Esophagus squamous epithelium (tissue), 5 donors: ENCODE data around the gene COL4A3. TPM values are rescaled to one million over a fixed set of nuclear protein-coding genes. Genes with fewer than 3 reads are reported as not detected.
A peak's percentile ranks its signal among the peaks of the same experiment; 100 is the strongest.

ENCODE experiments used
- DNase-seq: peaks from one replicate; lab custom pipeline; 2025; lab: John Stamatoyannopoulos, UW
- H3K27ac ChIP-seq, 4 donors: fragments of 200-600 bp; sonication (generic); one replicate each; pipeline ENCODE4 v1.5.1; 2016 to 2019; ENCODE audit warnings: mild to moderate bottlenecking in 1 of 4
- H3K27me3 ChIP-seq, 4 donors: fragments of 200-600 bp; sonication (generic); 1 replicate in 3 of 4; 2 replicates in 1 of 4; pipeline versions ENCODE4 v1.5.1 to v1.6.0; 2017 to 2021; ENCODE audit warnings: antibody characterized with exemption in 1 of 4
- H3K36me3 ChIP-seq, 3 donors: fragments of 200-600 bp; sonication (generic); one replicate each; pipeline ENCODE4 v1.5.1; 2016 to 2019
- H3K4me1 ChIP-seq, 3 donors: fragments of 200-600 bp; sonication (generic); one replicate each; pipeline ENCODE4 v1.5.1; 2017 to 2019
- H3K4me3 ChIP-seq, 4 donors: fragments of 200-600 bp; sonication (generic); 1 replicate in 3 of 4; 2 replicates in 1 of 4; pipeline ENCODE4 v1.5.1; 2016 to 2019; ENCODE audit warnings: mild to moderate bottlenecking in 2 of 4, moderate library complexity in 1 of 4
- H3K9me3 ChIP-seq, 3 donors: fragments of 200-600 bp; sonication (generic); one replicate each; pipeline ENCODE4 v1.5.1; 2016 to 2019
- POLR2A ChIP-seq, 4 donors: fragments of 450-650 bp; IDR thresholded peaks; one replicate each; pipeline ENCODE4 v1.6.1; 2017; ENCODE audit warnings: antibody characterized with exemption in 4 of 4, mild to moderate bottlenecking in 4 of 4, moderate library complexity in 3 of 4
- WGBS, 2 donors: methylation state at CpG; one replicate each; pipeline ENCODE4 v1.1.5; 2018; 5-methylcytosine and 5-hydroxymethylcytosine counted together
- intact Hi-C: fragments of 100-400 bp; cut with DNase I; formaldehyde crosslinking; loops from one replicate; pipeline ENCODE4 v1.15.0; 2022
- total RNA-seq, 4 donors: library from RNA; depleted of rRNA; stranded (reverse); fragments of >200 nt; gene quantifications; one replicate each; pipeline ENCODE4 v1.1.0, GENCODE V29; 2016
- TF ChIP-seq, protein P1 (sequence below), 6 experiments: fragments of 450-650 bp in 4 of 6; fragments of 200-600 bp in 2 of 6; sonication (generic) in 2 of 6; IDR thresholded peaks; one replicate each; pipeline ENCODE4 v1.5.1; 2016 to 2019; ENCODE audit warnings: antibody characterized with exemption in 6 of 6, mild to moderate bottlenecking in 4 of 6, moderate library complexity in 4 of 6
- donor health status: DM: yes; HTN: yes; CAD: no.

COL4A3 gene
- total RNA-seq, 4 donors from 2014 or later: 0.11 to 2.5 (median 0.38) TPM

DNA sequence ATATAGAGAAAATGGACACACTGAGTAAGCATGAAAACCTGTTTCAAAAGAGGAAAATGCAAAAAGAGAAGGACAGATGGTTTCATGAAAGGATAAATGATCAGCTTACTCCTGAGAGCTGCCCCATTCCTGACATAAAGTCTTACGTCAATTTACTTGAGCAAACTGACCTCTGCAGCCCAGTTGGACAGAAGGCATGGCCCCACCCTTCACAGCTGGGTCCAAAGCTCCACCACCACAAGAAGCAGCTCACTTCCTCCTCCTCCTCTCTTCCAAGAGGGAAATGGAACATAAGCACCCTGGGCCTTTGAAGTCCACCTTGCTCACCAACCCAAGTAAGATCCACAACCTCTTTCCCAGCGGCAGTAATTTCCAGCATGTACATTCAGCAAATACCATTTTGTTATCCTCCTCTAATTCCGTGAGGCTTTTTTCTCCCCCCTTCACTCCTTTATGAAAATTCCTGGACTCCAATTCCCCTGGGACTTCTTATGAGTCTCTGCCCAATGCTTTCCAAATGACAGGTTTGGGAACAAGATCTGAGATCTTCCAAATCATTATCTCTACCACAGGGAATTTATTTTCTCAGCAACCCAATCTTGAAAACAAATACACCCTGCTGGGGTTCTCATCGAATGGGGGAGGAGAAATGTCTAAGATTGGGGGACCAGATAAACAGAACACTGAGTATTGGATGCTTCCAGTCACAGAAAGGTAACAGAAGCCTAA is 10.5 kb upstream of the COL4A3 start:
- H3K27ac ChIP-seq: no peak overlapping the region
- WGBS, 2 donors: 61 to 71% methylated on average over 4 of the region's 4 CpGs

DNA sequence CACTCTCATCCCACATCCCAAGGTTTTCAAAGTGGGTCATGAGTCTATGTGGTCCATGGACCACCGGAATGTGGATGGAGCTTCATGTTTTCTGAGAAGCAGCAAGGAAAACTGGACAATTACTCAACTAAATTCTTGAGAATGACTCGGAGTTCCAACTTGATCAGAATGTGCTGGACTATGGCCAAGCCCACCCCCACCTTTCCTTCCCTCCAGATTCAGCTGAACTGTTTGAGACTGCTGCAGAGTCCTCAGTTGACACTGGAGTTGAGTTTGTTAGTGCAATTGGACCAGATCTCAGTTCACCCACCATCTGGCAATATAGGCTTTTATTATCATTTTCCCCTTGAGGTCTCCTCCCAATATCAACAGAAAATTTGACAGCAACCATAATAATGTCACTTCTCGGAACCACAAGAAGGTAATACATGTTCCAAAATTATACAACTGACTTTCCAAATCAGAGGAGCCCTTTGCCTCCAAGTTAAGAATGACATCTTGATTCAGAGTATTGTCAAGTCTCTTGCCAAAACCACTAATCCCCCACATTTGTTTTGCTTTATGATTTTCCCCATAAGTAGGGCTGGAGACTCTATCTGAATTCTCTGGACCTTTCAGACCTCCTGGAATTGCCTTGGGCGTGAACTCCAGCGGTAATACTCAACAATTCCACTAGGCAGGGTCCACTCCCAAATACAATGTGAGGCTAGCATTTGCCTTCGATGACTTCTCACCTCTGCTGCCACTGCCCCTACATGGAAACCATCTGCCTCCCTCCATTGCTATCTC is 9.2 kb upstream of the COL4A3 start:
- H3K27me3 ChIP-seq: peaks cover 0 to 18% (median 0%) of the 10 kb centered on the region in 4 donors
- DNase-seq: no peak
- H3K4me3 ChIP-seq: no peak overlapping the region
- H3K4me1 ChIP-seq: no peaks in the 10 kb centered on the region
- H3K9me3 ChIP-seq: no peaks in the 10 kb centered on the region
- no peak overlapping the region for H3K27ac ChIP-seq
- H3K36me3 ChIP-seq: no peaks in the 10 kb centered on the region
- WGBS, 2 donors: 64 to 77% methylated on average over 5 to 6 of the region's 6 CpGs
- intact Hi-C loops: no loop called here
- no peak for TF ChIP-seq POLR2A (IDR thresholded peaks at IDR 0.05)
- TF ChIP-seq, protein P1, sequence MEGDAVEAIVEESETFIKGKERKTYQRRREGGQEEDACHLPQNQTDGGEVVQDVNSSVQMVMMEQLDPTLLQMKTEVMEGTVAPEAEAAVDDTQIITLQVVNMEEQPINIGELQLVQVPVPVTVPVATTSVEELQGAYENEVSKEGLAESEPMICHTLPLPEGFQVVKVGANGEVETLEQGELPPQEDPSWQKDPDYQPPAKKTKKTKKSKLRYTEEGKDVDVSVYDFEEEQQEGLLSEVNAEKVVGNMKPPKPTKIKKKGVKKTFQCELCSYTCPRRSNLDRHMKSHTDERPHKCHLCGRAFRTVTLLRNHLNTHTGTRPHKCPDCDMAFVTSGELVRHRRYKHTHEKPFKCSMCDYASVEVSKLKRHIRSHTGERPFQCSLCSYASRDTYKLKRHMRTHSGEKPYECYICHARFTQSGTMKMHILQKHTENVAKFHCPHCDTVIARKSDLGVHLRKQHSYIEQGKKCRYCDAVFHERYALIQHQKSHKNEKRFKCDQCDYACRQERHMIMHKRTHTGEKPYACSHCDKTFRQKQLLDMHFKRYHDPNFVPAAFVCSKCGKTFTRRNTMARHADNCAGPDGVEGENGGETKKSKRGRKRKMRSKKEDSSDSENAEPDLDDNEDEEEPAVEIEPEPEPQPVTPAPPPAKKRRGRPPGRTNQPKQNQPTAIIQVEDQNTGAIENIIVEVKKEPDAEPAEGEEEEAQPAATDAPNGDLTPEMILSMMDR (IDR thresholded peaks at IDR 0.05): no peak

More for the DNA sequence above, 10.5 kb upstream of the COL4A3 start:
- intact Hi-C loops: no loop called here
- H3K4me3 ChIP-seq: no peak overlapping the region
- no peaks in the 10 kb centered on the region for H3K9me3 ChIP-seq
- H3K27me3 ChIP-seq: peaks cover 0 to 8% (median 0%) of the 10 kb centered on the region in 4 donors
- H3K36me3 ChIP-seq: no peaks in the 10 kb centered on the region
- DNase-seq: no peak
- no peaks in the 10 kb centered on the region for H3K4me1 ChIP-seq
- TF ChIP-seq, protein P1 (IDR thresholded peaks at IDR 0.05): no peak
- no peak for TF ChIP-seq POLR2A (IDR thresholded peaks at IDR 0.05)

GRCh38 chr2:227160164-227160563 is 4.3 kb upstream of the COL4A3 start:
- H3K4me1 ChIP-seq: peaks cover 13 to 25% (median 15%) of the 10 kb centered on the region in 3 donors
- no peak overlapping the region for H3K27ac ChIP-seq
- no peak overlapping the region for H3K4me3 ChIP-seq
- H3K27me3 ChIP-seq: peaks cover 0 to 68% (median 1%) of the 10 kb centered on the region in 4 donors
- no peaks in the 10 kb centered on the region for H3K9me3 ChIP-seq
- H3K36me3 ChIP-seq: no peaks in the 10 kb centered on the region
- WGBS, 2 donors: 56 to 58% methylated on average over 2 of the region's 2 CpGs
- TF ChIP-seq POLR2A (IDR thresholded peaks at IDR 0.05): no peak
- TF ChIP-seq, protein P1 (IDR thresholded peaks at IDR 0.05): no peak
- intact Hi-C loops: no loop called here
- no peak for DNase-seq

DNA sequence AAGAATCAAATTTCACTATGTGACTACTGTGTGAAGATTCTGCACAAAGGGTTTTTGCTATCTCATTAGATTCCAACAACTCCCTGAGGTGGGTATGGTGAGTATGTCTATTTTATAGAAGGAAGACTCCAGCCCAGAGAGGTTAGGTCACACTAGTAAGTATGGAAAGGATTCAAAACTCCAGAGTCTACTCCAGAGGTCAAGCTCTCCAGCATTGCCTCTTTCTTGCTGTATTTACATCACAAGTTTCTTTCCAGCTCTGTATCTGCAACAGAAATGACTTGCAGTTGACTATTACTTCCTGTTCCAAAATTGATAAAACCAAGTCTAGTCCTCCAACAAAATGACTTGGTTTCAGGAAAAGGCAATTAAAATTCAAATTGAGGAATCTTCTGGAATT is 2.5 kb upstream of the COL4A3 start:
- DNase-seq: no peak
- Histone ChIP-seq H3K27me3 (peaks cover 0 to 78% (median 1%) of the 10 kb centered on the region in 4 donors), H3K36me3 (no peaks in the 10 kb centered on the region), H3K4me3 (no peak overlapping the region), H3K9me3 (no peaks in the 10 kb centered on the region), H3K27ac (no peak overlapping the region), H3K4me1 (peaks cover 13 to 25% (median 15%) of the 10 kb centered on the region in 3 donors)
- intact Hi-C loops: no loop called here
- TF ChIP-seq, protein P1 (IDR thresholded peaks at IDR 0.05): no peak

DNA sequence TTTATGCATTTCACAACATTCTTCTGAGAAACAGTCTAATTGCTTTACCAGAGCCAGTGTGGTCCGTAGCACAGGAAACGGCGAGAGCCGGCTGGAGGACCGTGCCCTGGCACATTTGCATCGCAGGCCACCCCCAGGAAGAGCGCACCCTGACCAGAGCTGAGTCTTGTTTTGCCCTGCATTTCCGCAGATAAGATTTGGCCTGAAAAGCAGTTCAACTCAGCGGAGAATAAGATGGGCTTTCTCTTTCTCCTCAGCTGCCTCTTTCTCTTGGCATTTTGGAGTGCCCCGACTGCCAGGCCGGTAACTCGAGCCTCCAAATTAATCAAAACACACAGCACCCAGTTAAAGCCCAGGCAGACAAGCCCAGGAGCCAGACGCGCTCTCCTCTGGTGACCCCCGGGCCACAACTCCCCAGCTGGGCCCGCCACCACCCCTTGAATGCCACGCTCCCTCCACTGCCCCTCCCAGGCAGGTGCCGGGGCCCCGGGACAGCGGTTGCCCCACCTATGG is 883 bp upstream of the COL4A3 start:
- WGBS, 2 donors: 2 to 3% methylated on average over 10 to 11 of the region's 20 CpGs
- TF ChIP-seq, protein P1 (IDR thresholded peaks at IDR 0.05): no peak
- TF ChIP-seq POLR2A (IDR thresholded peaks at IDR 0.05): no peak
- no peaks in the 10 kb centered on the region for H3K9me3 ChIP-seq
- H3K27ac ChIP-seq: peak overlapping the region; percentile 25 to 76 (median 48)
- no peak for DNase-seq
- peak overlapping the region; percentile 36 to 68 (median 46) for H3K4me3 ChIP-seq
- peaks cover 0 to 84% (median 1%) of the 10 kb centered on the region in 4 donors for H3K27me3 ChIP-seq
- intact Hi-C loops: no loop called here
- peaks cover 13 to 25% (median 15%) of the 10 kb centered on the region in 3 donors for H3K4me1 ChIP-seq
- H3K36me3 ChIP-seq: no peaks in the 10 kb centered on the region
